GM12872 (cell line): ENCODE measurements around the gene RBM39.

Experiments used
- TF ChIP-seq, protein P1 (sequence below): IDR thresholded peaks from 3 replicates; pipeline ENCODE4 v1.5.1; 2011; ENCODE audit warnings: low read depth, mild to moderate bottlenecking, low read length, moderate library complexity; ENCODE audit not compliant: insufficient read depth

The RBM39 gene

DNA sequence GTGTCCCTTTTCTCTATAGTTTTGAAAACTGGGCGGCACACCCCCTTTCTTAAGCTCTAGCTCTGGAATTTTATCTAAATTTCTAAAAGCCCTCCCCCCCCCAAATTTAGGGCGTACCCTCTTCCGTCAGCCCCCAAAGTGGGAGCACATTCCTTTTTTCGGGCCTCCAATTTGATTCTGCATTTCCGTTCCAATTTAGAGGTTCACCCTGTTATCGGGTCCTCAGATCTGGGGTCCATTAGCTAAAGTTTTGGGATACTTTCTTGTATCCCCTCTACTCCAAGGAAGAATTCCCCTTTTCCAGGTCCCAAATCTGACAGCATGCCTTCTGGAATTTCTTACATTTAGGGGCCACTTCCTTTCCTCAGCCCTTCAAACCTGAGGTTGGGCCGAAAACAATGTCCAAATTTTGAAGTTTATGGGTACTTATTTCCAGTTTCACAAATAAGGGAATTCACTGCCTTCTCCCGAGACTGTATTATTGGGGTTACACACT, 30.6 kb upstream of the RBM39 start:
- TF ChIP-seq, protein P1, sequence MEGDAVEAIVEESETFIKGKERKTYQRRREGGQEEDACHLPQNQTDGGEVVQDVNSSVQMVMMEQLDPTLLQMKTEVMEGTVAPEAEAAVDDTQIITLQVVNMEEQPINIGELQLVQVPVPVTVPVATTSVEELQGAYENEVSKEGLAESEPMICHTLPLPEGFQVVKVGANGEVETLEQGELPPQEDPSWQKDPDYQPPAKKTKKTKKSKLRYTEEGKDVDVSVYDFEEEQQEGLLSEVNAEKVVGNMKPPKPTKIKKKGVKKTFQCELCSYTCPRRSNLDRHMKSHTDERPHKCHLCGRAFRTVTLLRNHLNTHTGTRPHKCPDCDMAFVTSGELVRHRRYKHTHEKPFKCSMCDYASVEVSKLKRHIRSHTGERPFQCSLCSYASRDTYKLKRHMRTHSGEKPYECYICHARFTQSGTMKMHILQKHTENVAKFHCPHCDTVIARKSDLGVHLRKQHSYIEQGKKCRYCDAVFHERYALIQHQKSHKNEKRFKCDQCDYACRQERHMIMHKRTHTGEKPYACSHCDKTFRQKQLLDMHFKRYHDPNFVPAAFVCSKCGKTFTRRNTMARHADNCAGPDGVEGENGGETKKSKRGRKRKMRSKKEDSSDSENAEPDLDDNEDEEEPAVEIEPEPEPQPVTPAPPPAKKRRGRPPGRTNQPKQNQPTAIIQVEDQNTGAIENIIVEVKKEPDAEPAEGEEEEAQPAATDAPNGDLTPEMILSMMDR, result no peak

DNA sequence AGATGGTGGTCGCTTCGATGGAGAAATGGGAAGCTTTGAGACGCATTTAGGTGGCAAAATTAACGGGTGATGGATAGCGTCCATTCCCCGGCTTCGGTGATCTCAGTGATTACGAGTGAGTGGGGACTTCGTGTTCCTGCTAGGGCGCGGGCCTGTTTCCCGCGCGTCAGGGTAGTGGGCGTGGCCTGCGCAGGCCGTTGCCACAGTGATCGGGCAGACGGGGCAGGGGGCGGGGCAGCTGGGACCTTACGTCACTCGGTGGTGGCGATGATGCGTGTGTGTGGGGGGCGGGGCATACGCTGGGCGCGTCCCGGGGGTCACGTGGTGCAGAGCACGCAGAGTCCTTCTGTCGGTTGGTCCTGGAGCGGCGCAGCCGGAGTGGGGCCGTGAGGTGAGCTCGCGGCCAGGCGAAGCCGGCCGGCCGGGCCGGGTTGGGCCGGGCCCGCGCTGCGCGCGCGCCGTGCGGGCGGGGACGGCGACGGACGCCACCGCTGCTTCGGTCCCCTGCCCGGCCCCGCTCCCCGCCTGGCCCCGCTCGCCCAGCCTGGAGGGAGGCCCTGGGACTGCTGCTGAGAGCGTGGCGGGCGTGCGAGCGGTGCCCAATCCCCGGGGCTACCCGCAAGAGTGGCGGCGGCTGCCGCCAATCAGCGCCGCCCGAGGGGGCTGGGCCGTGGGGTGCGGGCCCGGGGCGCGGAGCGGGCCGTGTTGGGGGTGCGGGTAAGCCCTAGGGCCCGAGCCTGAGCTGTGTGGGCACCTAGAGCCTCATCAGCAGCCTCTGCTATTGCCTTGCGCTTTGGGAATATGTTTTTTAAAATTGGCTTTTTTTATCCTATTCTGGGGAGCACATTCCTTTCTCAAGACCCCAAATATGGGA, 29.9 kb upstream of the RBM39 start, which contains the start of gene PHF20:
Gene PHF20 (plus strand): TSS at position 327 of the 874 bp plus-strand sequence. CDS start 29,508 bp downstream, outside the sequence.
- TF ChIP-seq, protein P1, result no peak

DNA sequence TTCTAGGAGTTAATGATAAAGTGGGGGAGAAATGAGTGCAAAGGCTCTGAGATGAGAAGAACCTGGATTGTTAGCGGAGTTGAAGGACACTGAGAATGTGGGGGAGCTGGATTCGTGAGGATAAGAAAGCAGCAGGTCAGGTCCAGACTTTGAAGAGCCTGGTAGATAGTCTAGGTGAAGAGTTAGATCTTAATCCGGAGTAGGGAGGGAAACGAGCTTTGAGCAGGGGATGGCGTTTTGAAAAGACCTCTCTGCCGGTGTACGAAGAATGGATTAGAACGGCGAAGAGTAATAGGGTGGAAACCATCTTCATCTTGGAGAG, 29.3 kb upstream of the RBM39 start:
- TF ChIP-seq, protein P1, result no peak

DNA sequence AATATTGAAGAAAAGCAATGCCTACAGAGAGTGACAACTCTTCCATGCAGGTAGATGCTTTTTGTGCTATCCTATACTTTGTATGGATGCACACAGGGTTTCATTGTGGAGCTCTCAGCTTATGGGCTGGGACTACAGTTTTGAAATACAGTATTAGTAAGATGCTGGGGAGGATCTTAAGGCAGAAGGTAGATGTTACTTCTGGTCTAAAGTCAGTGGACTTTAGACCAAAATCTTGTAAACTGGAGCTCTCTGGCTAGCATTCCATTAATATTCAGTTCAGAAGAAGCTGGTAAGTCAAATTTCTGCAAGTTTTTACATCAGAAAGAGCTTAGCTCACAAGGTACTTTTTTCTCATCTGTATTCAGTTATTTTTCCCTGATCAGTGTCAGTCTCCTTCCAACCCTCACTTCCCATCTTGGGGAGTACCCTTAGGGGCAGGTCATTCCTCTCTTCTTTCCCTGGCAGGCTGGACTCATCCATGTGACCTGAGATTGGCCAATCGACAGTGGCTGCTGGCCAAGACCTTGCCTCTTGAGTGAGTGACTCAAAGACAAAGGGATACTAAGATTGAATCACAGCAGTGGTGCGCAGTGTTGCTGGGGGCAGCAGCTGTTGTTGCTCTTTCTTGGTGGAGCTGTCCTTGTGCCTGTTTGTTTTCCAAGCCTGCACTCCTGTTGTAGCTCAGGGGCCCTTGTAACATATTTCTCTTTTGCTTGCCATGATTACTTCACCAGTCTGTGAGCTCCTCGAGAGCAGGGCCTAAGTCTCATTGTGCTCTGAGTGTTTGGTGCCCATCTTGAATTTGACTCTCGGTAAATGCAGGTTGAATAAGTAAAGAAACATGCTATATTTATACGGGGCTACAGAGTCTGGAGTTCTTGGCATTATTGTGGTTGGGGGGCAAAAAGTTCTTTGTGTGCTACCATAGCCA, 26.9 kb upstream of the RBM39 start:
- TF ChIP-seq, protein P1, result no peak

DNA sequence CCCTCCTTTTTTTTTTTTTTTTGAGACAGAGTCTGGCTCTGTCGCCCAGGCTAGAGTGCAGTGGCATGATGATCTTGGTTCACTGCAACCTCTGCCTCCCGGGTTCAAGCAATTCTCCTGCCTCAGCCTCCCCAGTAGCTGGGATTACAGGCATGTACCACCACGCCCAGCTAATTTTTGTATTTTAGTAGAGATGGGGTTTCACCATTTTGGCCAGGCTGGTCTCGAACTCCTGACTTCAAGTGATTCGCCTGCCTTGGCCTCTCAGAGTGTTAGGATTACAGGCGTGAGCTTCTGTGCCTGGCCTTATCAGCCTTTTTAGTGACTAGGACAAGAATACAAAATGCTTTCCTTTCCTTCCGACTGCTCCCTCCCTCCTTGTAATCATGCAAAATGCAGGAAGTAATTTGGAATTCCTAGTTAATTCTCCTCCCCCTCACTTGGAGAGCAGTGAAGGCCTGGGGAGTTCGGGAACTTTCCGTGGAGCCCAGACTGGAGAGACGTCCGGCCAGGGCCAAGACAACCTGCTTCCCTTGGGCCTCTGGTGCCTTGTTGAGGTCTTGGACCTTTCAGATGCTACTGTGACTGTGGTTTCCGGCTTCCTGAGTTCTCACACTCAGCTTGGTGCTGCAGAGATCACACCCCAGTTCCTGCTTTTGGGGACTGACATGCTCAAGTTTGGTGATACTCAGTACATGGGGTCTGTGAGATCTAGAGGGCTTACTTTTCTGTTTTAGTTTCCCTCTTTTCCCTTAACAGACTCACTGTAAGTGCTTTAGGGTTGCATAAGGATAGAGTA, 25.8 kb upstream of the RBM39 start:
- TF ChIP-seq, protein P1, result no peak

DNA sequence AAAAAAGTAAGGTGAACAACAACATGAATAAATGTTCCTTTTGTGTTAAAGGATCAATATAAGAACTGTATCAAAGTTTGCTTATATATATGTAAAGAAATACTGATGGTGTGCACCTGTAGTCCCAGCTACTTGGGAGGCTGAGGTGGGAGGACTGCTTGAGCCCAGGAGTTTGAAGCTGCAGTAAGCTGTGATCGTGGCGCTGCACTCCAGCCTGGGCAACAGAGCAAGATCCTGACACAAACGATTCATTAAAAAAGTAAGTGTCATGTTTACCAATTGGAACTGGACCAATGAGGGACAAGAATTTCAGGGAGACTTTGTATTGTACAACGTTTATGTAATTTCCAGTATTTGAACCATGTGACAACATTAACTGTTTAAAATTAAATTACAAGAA, 24.8 kb upstream of the RBM39 start:
- TF ChIP-seq, protein P1, result no peak

DNA sequence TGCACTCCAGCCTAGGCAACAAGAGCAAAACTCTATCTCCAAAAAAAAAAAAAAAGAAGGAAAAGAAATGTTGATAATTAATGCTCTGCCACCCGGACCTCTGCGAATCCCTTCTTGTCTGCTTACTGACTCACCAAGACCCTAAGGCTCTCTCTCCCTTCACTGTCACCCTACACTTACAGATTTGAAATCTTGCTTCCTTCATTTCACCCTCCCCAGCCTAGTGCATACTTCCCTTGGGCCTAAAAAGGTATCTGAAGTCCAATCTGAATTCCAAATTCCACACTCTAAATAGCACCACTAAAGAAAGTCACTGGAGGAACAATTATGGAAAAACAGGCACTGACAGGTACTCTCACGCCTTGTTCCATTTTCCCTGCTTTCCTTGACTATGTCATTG, 20.4 kb upstream of the RBM39 start:
- TF ChIP-seq, protein P1, result no peak
